Esophagus muscularis mucosa (tissue), 4 donors: Measurements from ENCODE around the gene DNAJC15.

Source experiments
- EP300 ChIP-seq: sonication (generic); formaldehyde crosslinking; IDR thresholded peaks from one replicate; pipeline ENCODE4 v1.6.1; 2017; ENCODE audit warnings: antibody characterized with exemption
- POLR2AphosphoS5 ChIP-seq, 2 donors: sonication (generic); formaldehyde crosslinking; IDR thresholded peaks; one replicate each; pipeline ENCODE4 v1.6.1; 2017; ENCODE audit warnings: antibody characterized with exemption in 2 of 2
- TF ChIP-seq, protein P1 (sequence below), 3 experiments: fragments of 200-600 bp in 2 of 3; fragments of 450-650 bp in 1 of 3; sonication (generic) in 2 of 3; IDR thresholded peaks; one replicate each; pipeline ENCODE4 v1.5.1; 2017 to 2019; ENCODE audit warnings: antibody characterized with exemption in 3 of 3, mild to moderate bottlenecking in 2 of 3, moderate library complexity in 1 of 3

DNA sequence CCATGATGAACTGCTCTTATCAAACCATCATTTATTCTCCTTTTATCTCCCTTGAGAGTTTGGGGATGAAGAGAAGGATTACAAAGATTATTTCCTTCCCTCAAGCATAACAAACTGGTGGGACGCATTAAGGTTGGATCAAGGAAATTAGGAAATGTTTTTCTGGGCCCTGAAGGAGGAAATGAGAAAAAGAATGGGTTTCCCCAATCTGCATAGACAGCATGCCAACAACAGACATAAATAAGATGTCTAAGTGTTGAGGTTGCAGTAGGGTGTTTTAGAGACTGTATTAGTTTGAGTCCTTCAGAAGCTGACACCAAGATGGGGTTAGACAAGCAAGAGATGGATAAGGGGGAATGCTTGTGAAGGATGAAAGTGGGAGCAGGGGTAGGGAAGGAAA lies 38.7 kb upstream of the DNAJC15 start:
- TF ChIP-seq, protein P1, sequence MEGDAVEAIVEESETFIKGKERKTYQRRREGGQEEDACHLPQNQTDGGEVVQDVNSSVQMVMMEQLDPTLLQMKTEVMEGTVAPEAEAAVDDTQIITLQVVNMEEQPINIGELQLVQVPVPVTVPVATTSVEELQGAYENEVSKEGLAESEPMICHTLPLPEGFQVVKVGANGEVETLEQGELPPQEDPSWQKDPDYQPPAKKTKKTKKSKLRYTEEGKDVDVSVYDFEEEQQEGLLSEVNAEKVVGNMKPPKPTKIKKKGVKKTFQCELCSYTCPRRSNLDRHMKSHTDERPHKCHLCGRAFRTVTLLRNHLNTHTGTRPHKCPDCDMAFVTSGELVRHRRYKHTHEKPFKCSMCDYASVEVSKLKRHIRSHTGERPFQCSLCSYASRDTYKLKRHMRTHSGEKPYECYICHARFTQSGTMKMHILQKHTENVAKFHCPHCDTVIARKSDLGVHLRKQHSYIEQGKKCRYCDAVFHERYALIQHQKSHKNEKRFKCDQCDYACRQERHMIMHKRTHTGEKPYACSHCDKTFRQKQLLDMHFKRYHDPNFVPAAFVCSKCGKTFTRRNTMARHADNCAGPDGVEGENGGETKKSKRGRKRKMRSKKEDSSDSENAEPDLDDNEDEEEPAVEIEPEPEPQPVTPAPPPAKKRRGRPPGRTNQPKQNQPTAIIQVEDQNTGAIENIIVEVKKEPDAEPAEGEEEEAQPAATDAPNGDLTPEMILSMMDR (IDR thresholded peaks at IDR 0.05): no peak
- TF ChIP-seq EP300: no peak
- TF ChIP-seq POLR2AphosphoS5 (IDR thresholded peaks at IDR 0.05): no peak
